ENCODE data around the gene CST6.
"Not testable (repeated sequence)": the region's sequence is repeated elsewhere in the genome, so short reads cannot be mapped to it uniquely, and the experiment has no call there.

Gene CST6

GRCh38 chr11:66020618-66021357, 9.0 kb downstream of the CST6 start:
- DNase-seq (ENCODE audit: low read depth, low spot score): peak; percentile 34
- ChIA-PET POLR2A (interaction anchor here (1.1 kb wide), 1 partner anchor 122 kb away, joined by 4 read pairs; no protein-coding TSS in a partner anchor), CTCF (interaction anchor here (0.7 to 6.5 kb wide), 4 partner anchors 15 to 137 kb away, joined by 3 to 118 read pairs (median 3); no protein-coding TSS in a partner anchor)
- no peak overlapping the region for H3K4me3 ChIP-seq (ENCODE audit: low read depth, low read length)
- TF ChIP-seq, protein P1, sequence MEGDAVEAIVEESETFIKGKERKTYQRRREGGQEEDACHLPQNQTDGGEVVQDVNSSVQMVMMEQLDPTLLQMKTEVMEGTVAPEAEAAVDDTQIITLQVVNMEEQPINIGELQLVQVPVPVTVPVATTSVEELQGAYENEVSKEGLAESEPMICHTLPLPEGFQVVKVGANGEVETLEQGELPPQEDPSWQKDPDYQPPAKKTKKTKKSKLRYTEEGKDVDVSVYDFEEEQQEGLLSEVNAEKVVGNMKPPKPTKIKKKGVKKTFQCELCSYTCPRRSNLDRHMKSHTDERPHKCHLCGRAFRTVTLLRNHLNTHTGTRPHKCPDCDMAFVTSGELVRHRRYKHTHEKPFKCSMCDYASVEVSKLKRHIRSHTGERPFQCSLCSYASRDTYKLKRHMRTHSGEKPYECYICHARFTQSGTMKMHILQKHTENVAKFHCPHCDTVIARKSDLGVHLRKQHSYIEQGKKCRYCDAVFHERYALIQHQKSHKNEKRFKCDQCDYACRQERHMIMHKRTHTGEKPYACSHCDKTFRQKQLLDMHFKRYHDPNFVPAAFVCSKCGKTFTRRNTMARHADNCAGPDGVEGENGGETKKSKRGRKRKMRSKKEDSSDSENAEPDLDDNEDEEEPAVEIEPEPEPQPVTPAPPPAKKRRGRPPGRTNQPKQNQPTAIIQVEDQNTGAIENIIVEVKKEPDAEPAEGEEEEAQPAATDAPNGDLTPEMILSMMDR (IDR thresholded peaks at IDR 0.05; ENCODE audit: insufficient read depth, low read length, missing control alignments): no peak

DNA sequence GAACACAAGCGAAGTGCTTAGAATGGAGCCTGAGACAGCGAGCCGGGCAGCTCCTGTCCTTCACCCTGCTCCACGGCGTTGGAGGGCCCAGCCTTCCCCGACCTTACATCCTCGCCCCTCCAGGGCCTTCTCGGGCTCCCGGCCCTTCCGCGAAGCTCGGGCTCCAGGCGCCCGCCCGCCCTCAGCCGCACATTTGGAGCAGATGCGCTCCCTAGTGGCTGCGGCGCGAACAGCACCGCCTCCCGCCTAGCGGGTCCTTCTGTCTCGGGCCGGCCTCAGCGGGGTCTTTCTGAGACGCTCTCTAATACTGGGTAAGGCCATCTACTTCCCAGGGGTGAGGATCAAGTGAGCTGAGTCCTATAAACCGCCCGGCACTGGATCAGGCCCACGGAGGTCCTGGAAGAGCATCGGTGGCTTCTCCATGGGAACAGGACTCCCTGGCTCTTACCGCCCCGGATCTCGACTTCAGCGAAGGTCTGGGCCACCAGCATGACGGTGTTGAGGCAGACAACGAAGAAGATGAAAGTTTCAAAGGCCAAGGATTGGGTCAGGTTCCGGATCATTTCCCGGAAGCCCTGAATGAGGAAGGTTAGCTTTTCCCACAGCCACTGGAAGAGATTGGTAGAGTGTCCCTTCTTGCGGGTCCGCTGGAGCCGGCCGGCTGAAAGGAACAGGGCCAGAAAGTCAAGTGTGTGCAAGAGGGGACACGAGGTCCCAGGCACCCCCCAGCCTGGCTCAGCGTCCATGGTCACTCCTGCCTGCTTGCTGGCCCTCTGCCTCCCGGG, 10.8 kb downstream of the CST6 start:
- DNase-seq (ENCODE audit: low read depth, low spot score): no peak
- ChIA-PET POLR2A (interaction anchor here (0.6 kb wide), 2 partner anchors 20 to 249 kb away, joined by 4 to 6 read pairs; partner anchors contain the start of gene BANF1), CTCF (interaction anchor here (0.6 to 6.5 kb wide), 41 partner anchors 9 to 318 kb away, joined by 3 to 118 read pairs (median 5); partner anchors contain the start of genes BANF1, CCDC85B, CST6 and EIF1AD)
- TF ChIP-seq, protein P1 (IDR thresholded peaks at IDR 0.05; ENCODE audit: insufficient read depth, low read length, missing control alignments): peak; percentile 97
- H3K4me3 ChIP-seq (ENCODE audit: low read depth, low read length): no peak overlapping the region

- POLR2A ChIA-PET; DNase-seq (ENCODE audit: low read depth, low spot score); H3K4me3 ChIP-seq (ENCODE audit: low read depth, low read length): not testable (repeated sequence)
- CTCF ChIA-PET: interaction anchor here (0.8 to 6.5 kb wide), 25 partner anchors 8 to 252 kb away, joined by 3 to 118 read pairs (median 9); partner anchors contain the start of genes BANF1, CCDC85B, CST6 and EIF1AD
These were observed 11.3 kb downstream of the CST6 start for GRCh38 chr11:66023186-66023440.

GRCh38 chr11:66026017-66026529, 14.3 kb downstream of the CST6 start, which contains the start of gene CATSPER1:
Gene CATSPER1 (minus strand): TSS chr11:66026479. CDS start chr11:66026379, 100 bp downstream.
- CTCF ChIA-PET: interaction anchor here (0.8 to 6.8 kb wide), 9 partner anchors 9 to 166 kb away, joined by 3 to 95 read pairs (median 4); partner anchors contain the start of genes MUS81 and SF3B2
- POLR2A ChIA-PET: no interaction called here
- no peak within 1 kb of the TSS for H3K4me3 ChIP-seq (ENCODE audit: low read depth, low read length)
- TF ChIP-seq, protein P1 (IDR thresholded peaks at IDR 0.05; ENCODE audit: insufficient read depth, low read length, missing control alignments): no peak
- no peak for DNase-seq (ENCODE audit: low read depth, low spot score)

DNA sequence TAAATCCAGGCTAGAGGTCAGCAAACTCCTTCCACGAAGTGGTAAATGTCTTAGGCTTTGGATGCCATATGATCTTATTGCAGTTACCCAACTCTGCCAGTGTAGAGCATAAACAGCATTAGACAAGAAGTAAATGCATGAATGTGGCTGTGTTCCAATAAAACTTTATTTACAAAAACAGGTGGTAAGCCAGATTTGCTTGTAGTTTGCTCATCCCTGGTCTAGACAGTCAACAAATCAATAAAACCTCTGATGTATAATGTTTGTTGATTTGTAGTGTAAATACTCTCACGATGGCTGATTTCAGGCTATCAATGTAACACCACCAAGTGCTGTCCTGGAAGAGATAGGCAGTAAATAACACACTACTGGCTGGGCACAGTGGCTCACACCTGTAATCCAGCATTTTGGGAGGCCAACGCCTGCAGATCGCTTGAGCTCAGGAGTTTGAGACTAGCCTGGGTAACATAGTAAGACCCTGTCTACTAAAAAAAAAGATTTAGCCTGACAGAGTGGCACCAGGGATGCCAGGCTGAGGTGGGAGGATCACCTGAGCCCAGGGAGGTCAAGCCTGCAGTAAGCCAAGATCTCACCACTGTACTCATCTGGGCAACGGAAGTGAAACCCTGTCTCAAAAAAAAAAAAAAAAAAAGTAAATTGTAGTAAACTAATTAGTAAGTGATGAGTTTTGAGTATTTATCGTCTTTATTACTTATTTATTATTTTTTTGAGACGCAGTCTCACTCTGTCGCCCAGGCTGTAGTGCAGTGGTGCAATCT, 21.3 kb downstream of the CST6 start:
- TF ChIP-seq, protein P1 (IDR thresholded peaks at IDR 0.05; ENCODE audit: insufficient read depth, low read length, missing control alignments): no peak
- no peak for DNase-seq (ENCODE audit: low read depth, low spot score)
- CTCF ChIA-PET: interaction anchor here (0.7 to 5.6 kb wide), 4 partner anchors 9 to 127 kb away, joined by 3 to 58 read pairs (median 4); no protein-coding TSS in a partner anchor
- POLR2A ChIA-PET: no interaction called here
- no peak overlapping the region for H3K4me3 ChIP-seq (ENCODE audit: low read depth, low read length)

- TF ChIP-seq, protein P1 (IDR thresholded peaks at IDR 0.05; ENCODE audit: insufficient read depth, low read length, missing control alignments): no peak
- POLR2A ChIA-PET: no interaction called here
- DNase-seq (ENCODE audit: low read depth, low spot score): no peak
- CTCF ChIA-PET: interaction anchor here (0.9 to 5.6 kb wide), 6 partner anchors 8 to 46 kb away, joined by 3 to 58 read pairs (median 7); partner anchors contain the start of gene CATSPER1
- H3K4me3 ChIP-seq (ENCODE audit: low read depth, low read length): no peak overlapping the region
These were observed 24.0 kb downstream of the CST6 start for GRCh38 chr11:66035653-66036333.
